HAP-1 (cell line): ENCODE data around the gene S100A12.

Source experiments
- DNase-seq, 2 experiments: peaks; one replicate each; pipeline ENCODE4 v3.0.0-alpha.2; 2016 to 2020; ENCODE audit warnings: low spot score in 2 of 2
- H3K27me3 ChIP-seq: fragments of 250-450 bp; sonication (Bioruptor Pico); 2 replicates; pipeline ENCODE4 v1.5.1; 2020; ENCODE audit warnings: low read depth, mild to moderate bottlenecking, moderate library complexity
- H3K36me3 ChIP-seq: fragments of 250-450 bp; sonication (Bioruptor Pico); replicated peaks from 2 replicates; pipeline ENCODE4 v1.5.1; 2020; ENCODE audit warnings: mild to moderate bottlenecking
- H3K4me1 ChIP-seq: fragments of 250-450 bp; sonication (Bioruptor Pico); 2 replicates; pipeline ENCODE4 v1.5.1; 2020; ENCODE audit warnings: mild to moderate bottlenecking
- H3K4me3 ChIP-seq: fragments of 250-450 bp; sonication (Bioruptor Pico); 2 replicates; pipeline ENCODE4 v1.5.1; 2020; ENCODE audit warnings: mild to moderate bottlenecking, moderate library complexity
- H3K9me3 ChIP-seq: fragments of 250-450 bp; sonication (Bioruptor Pico); 2 replicates; pipeline ENCODE4 v1.5.1; 2020; ENCODE audit warnings: mild to moderate bottlenecking, moderate library complexity
- in situ Hi-C: fragments of 300-500 bp; cut with MboI; formaldehyde crosslinking; loops from 3 replicates; pipeline ENCODE4 v1.14.3; 2020; ENCODE audit warnings: low sequenced_read_pairs, inconsistent platforms, mixed read lengths

S100A12 gene

GRCh38 chr1:153403421-153404085, 28.1 kb upstream of the S100A12 start:
- no peak overlapping the region for H3K4me3 ChIP-seq
- 0 out of 2 replicates have a peak, but pooled peaks cover 6% of the 10 kb centered on the region for H3K27me3 ChIP-seq
- DNase-seq, result no peak
- in situ Hi-C loops, result no loop called here
- H3K4me1 ChIP-seq, result no peaks in the 10 kb centered on the region
- no peaks in the 10 kb centered on the region for H3K36me3 ChIP-seq
- H3K9me3 ChIP-seq, result no peaks in the 10 kb centered on the region

DNA sequence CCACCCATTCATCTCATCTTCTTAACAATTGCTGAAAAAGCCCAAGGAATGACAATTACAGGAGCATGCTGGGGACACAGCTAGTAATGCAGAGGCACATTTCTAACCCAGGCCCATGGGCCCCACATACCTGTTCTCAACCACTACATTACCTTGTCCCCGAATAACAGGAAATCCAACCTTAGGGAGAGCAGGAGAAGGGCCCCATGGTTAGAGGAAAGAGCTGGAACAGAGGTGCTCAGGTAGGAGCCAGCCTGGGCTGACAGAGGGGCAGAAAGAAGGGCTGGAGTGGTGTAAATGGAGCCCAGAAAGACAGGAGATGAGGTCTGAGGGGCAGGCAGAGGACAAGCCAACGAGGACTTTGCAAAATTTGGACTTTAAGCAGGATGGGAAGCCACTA, 26.8 kb upstream of the S100A12 start:
- in situ Hi-C loops, result no loop called here
- Histone ChIP-seq H3K27me3 (peaks cover 6% of the 10 kb centered on the region; the same call in 1 of the 2 replicates), H3K4me1 (no peaks in the 10 kb centered on the region), H3K4me3 (no peak overlapping the region), H3K9me3 (no peaks in the 10 kb centered on the region), H3K36me3 (no peaks in the 10 kb centered on the region)
- no peak for DNase-seq

GRCh38 chr1:153401461-153401860, 26.0 kb upstream of the S100A12 start:
- Histone ChIP-seq H3K9me3 (no peaks in the 10 kb centered on the region), H3K36me3 (no peaks in the 10 kb centered on the region), H3K4me1 (no peaks in the 10 kb centered on the region), H3K4me3 (no peak overlapping the region), H3K27me3 (peaks cover 6% of the 10 kb centered on the region; the same call in 1 of the 2 replicates)
- in situ Hi-C loops, result no loop called here
- no peak for DNase-seq

- no peaks in the 10 kb centered on the region for H3K9me3 ChIP-seq
- in situ Hi-C loops, result no loop called here
- peaks cover 11% of the 10 kb centered on the region; the same call in 1 of the 2 replicates for H3K27me3 ChIP-seq
Observed at GRCh38 chr1:153400244-153400643, 24.8 kb upstream of the S100A12 start.

DNA sequence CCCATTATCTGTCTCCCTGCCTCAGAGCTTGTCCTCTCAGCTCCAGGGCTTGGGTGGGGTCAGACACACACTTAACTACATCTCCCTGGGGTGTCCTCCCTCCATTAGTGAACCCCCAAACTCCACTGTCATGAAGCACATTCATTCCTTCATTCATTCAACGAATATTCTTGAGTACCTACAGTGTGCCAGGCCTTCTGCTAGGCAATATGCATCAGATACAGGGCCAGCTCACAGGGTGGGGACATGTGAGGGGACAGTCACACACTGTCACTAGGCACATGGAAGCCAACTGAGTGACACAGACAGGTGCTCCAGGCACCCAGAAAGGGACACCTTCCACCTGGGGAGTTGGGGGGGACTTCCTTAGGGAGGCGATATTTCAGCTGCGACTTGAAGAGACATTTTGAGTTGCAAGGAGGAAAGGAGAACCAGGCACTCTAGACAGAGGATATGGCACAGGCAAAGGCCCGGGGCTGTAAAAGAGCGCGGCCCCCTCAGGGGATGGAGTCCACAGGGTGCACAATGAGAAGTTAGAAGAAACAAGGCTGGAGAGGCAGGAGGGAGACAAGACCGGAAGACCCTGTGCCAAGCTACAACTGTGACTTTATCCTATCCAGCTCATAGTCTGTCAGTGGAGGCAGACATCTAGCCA, 24.1 kb upstream of the S100A12 start:
- H3K9me3 ChIP-seq, result no peaks in the 10 kb centered on the region
- H3K4me1 ChIP-seq, result no peaks in the 10 kb centered on the region
- no peak for DNase-seq
- H3K27me3 ChIP-seq, result peaks cover 11% of the 10 kb centered on the region; the same call in 1 of the 2 replicates
- H3K36me3 ChIP-seq, result no peaks in the 10 kb centered on the region
- no peak overlapping the region for H3K4me3 ChIP-seq
- in situ Hi-C loops, result no loop called here

More at GRCh38 chr1:153400244-153400643, 24.8 kb upstream of the S100A12 start:
- H3K4me3 ChIP-seq, result no peak overlapping the region
- no peaks in the 10 kb centered on the region for H3K36me3 ChIP-seq
- no peak for DNase-seq
- H3K4me1 ChIP-seq, result no peaks in the 10 kb centered on the region

- no peaks in the 10 kb centered on the region for H3K36me3 ChIP-seq
- no peaks in the 10 kb centered on the region for H3K4me1 ChIP-seq
- H3K4me3 ChIP-seq, result no peak overlapping the region
- H3K27me3 ChIP-seq, result peaks cover 11% of the 10 kb centered on the region; the same call in 1 of the 2 replicates
- H3K9me3 ChIP-seq, result no peaks in the 10 kb centered on the region
- no peak for DNase-seq
- in situ Hi-C loops, result no loop called here
Observed at GRCh38 chr1:153397924-153398651, 22.7 kb upstream of the S100A12 start.

DNA sequence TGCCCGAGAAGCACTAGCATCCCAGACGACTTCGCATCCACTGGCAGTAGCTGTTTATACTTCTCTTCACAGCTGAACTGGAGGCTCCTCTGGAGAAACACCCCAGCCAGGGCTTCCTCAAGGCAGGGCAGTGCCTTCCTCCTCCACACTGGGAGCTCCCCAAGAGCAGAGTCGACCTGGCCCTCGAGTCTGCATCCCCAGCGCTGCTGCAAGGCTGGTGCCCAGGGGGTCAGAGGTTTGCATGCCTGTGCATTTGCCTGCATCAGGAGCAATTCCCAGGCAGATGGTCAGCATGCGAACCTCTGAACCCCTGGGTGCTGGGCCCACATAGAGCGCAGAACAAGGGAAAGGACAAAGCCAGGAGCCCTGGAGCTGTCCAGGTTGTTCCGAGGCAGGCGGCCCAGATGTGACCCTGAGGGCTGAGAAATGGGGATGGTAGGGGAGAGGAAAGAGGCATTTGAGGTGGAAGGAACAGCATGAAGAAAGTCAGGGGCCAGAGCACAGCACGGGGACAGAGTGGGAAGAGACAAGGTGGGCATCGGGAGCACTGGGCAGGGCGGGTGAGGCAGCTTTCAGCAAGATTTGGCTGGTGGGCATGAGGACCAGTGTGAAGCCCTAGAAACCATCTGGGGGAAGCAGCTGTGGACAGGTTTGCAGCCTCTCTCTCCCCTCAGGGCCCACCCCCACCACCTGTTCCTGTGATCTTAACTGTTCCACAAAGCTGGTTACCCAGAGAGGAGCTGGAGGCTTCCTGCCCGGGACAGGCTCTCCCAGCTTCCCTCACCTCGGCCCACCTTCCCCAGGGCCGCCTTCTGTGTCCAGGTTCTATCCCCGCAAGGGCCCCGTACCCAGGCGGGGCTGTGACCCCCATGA, 21.9 kb upstream of the S100A12 start:
- Histone ChIP-seq H3K4me3 (no peak overlapping the region), H3K4me1 (no peaks in the 10 kb centered on the region), H3K9me3 (no peaks in the 10 kb centered on the region), H3K27me3 (peaks cover 11% of the 10 kb centered on the region; the same call in 1 of the 2 replicates), H3K36me3 (no peaks in the 10 kb centered on the region)
- in situ Hi-C loops, result no loop called here
- no peak for DNase-seq

- in situ Hi-C loops, result no loop called here
- no peak for DNase-seq
- Histone ChIP-seq H3K36me3 (no peaks in the 10 kb centered on the region), H3K4me3 (no peak overlapping the region), H3K4me1 (no peaks in the 10 kb centered on the region), H3K27me3 (peaks cover 5% of the 10 kb centered on the region; the same call in 1 of the 2 replicates), H3K9me3 (no peaks in the 10 kb centered on the region)
Observed at GRCh38 chr1:153396461-153396860, 21.0 kb upstream of the S100A12 start.

DNA sequence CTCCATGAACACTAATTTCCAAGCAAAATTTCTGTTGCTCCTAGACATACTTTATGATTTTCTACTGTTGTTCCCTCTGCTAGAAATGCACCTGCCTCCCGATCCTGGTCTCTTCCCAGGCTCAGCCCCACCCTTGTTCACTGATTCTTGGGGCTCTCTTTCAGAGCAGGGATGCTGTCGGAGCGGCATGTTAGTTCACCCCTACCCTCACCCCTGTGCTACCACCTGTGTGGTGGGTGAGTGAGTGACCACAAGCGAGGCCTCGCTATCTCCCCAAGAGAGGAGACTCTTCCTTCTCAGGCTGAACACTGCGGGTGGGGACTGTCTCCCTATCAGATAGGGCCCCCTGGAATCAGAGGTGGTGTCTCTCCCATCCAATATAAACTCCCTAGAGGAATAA, 20.4 kb upstream of the S100A12 start:
- H3K4me3 ChIP-seq, result no peak overlapping the region
- H3K27me3 ChIP-seq, result peaks cover 5% of the 10 kb centered on the region; the same call in 1 of the 2 replicates
- in situ Hi-C loops, result no loop called here
- H3K9me3 ChIP-seq, result no peaks in the 10 kb centered on the region
- DNase-seq, result no peak
- no peaks in the 10 kb centered on the region for H3K4me1 ChIP-seq
- no peaks in the 10 kb centered on the region for H3K36me3 ChIP-seq

- in situ Hi-C loops, result no loop called here
- DNase-seq, result no peak
Observed at GRCh38 chr1:153395136-153395685, 19.8 kb upstream of the S100A12 start.

GRCh38 chr1:153394391-153394790, 19.0 kb upstream of the S100A12 start:
- H3K4me1 ChIP-seq, result no peaks in the 10 kb centered on the region
- no peak overlapping the region for H3K4me3 ChIP-seq
- H3K27me3 ChIP-seq, result peaks cover 5% of the 10 kb centered on the region; the same call in 1 of the 2 replicates
- no peak for DNase-seq
- no peaks in the 10 kb centered on the region for H3K36me3 ChIP-seq
- H3K9me3 ChIP-seq, result no peaks in the 10 kb centered on the region
- in situ Hi-C loops, result no loop called here

More at GRCh38 chr1:153395136-153395685, 19.8 kb upstream of the S100A12 start:
- H3K4me3 ChIP-seq, result no peak overlapping the region
- no peaks in the 10 kb centered on the region for H3K9me3 ChIP-seq
- H3K36me3 ChIP-seq, result no peaks in the 10 kb centered on the region
- peaks cover 5% of the 10 kb centered on the region; the same call in 1 of the 2 replicates for H3K27me3 ChIP-seq
- H3K4me1 ChIP-seq, result no peaks in the 10 kb centered on the region

DNA sequence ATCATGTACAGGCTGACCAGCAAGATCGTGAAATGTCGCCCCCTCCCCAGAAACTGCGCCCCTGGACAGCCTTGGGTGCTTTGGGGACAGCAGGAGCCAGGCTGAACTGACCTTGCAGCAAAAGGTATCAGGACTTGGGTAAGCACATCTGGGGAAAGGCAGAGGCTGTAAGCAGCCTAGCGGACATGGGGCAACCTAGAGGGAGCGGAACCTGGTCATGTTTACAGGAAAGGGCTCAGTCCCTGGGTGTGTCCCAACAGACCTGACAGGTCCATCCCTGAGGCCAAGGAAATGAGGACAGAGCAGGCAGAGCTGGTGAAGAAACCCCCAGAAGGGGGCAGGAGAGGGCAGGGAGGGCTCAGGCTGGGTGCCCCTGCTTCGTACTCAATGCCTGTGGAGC, 18.5 kb upstream of the S100A12 start:
- in situ Hi-C loops, result no loop called here
- Histone ChIP-seq H3K9me3 (no peaks in the 10 kb centered on the region), H3K27me3 (peaks cover 5% of the 10 kb centered on the region; the same call in 1 of the 2 replicates), H3K36me3 (no peaks in the 10 kb centered on the region), H3K4me1 (no peaks in the 10 kb centered on the region), H3K4me3 (no peak overlapping the region)
- no peak for DNase-seq

GRCh38 chr1:153392822-153393221, 17.4 kb upstream of the S100A12 start:
- no peaks in the 10 kb centered on the region for H3K4me1 ChIP-seq
- no peak overlapping the region for H3K4me3 ChIP-seq
- H3K9me3 ChIP-seq, result no peaks in the 10 kb centered on the region
- no peak for DNase-seq
- peaks cover 5% of the 10 kb centered on the region; the same call in 1 of the 2 replicates for H3K27me3 ChIP-seq
- in situ Hi-C loops, result no loop called here
- H3K36me3 ChIP-seq, result no peaks in the 10 kb centered on the region
